GM19238 (cell line): ENCODE data around the gene DLST.
"Not testable (repeated sequence)": the region's sequence is repeated elsewhere in the genome, so short reads cannot be mapped to it uniquely, and the experiment has no call there.

Experiments
- DNase-seq: peaks from one replicate; pipeline ENCODE4 v3.0.0; 2011; ENCODE audit warnings: low spot score; ENCODE audit not compliant: insufficient read length

Gene DLST

DNA sequence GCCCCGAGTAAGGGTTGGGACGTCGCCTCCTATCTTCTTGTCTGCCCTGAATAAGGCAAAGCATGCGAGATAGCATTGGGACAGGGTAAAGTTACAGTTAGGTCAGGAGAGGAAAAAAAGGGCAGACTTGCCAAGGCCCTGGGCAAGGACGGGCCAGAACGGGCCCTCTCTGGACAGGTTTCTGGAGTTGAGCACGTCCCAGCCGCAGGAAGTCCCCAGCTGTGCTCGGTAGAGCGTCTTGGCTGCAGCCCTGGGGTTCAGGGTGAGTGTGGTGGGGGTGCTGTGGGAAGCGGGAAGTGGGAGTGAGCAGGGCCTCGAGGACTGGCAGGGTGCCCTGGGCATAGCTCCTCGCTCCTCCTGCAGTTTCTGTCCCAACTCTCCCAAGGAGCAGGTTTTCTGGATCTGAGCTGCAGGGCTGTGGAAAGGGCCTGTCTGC, 35.9 kb downstream of the DLST start:
- DNase-seq, result no peak

- no peak for DNase-seq
Observed at GRCh38 chr14:74918380-74918779, 36.7 kb downstream of the DLST start.

DNA sequence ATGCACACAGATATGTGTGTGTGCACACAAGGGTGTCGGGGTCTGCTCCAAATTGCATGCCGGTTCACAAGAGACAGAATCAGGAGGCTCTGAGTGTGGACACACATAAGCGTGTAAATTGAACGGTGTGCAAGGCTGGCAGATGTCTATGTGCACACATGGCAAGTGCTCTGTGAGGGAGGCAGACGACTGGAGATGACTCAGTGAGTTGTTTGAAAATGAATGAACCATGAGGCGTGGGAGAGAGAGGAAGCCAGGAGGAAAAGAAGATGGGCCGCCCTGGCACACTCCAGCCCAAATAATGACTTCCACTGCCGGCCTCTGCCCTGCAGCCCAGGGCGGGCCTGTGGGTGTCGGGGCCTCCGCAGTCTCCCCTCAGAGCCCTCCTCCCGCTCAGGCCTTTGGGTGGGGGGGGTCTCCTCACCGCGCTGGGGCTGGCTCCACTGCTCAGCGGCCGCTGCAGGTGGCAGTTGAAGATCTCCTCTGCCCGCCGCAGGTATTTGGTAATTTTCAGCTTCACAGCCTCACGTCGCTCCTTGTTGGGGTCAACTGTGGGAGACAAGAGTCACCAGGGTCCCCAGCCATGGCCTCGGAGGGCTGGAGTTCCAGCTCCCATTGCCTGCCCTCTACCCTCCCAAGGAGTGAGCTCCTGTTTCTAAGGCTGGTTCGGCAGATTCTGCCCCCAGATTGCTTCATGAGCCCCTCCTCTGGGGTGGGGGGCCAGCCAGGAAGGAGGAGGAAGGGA, 37.9 kb downstream of the DLST start:
- no peak for DNase-seq

GRCh38 chr14:74920281-74920680, 38.6 kb downstream of the DLST start:
- DNase-seq, result no peak

DNA sequence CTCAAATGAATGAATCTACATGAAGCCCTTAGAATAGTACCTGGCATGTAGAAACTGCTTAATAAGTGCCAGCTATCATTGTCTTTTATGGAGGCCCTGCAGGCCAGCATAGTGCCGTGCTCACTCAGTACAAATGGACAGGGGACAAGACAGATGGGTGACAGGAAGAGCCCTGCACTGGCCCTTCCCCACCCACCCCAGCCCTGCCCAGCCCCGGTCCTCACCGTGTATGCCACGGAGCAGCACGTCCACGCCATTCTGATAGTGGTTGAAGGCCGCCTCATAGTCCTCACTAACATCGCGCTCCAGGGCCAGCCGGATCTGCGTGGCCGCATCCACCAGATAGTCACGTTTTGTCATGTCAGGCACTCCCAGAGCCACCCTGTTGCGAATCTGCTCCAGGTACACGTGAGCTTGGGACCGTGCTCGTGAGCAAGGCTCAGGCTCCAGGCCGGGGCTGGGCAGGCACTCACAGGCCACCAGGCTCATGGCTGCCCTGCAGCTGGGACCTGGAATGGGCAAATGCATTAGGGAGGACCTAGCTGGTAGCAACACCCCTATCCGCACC, 39.4 kb downstream of the DLST start:
- no peak for DNase-seq

DNA sequence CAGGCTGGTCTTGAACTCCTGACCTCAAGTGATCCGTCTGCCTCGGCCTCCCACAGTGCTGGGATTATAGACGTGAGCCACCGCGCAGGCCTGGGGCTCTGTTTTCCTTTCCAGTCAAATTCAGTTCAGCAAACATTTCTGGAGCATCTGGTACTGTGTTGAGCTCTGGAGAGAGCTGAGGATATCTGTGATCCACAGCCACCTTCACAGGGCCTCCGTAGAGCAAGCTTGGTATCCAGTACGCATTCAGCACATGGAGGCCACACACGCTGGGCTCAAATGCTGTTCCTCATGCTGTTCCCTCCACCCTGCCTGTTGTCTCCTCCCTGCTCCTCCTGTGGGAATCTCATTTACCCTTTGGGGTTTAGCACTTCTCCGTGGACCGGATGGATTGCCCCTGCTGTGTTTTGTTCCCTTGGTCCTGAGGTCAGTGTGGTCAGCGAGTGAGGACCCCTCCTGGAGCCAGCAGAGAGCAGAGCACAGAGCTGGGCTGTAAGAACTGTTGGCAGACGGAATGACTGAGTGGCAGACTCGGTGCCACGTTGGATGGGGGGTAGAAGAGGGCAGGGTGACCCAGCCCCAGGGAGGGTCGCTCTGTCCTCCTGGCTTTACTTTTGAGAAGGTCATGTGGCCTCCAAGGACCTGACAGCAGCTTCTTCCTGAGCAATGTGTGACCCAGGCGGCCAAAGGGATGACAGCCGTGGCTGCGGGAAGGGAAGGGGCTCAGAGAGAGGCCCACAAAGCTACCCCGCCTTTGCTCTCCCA, 40.5 kb downstream of the DLST start:
- no peak for DNase-seq

GRCh38 chr14:74922752-74923401, 41.2 kb downstream of the DLST start, which contains the start of gene RPS6KL1:
Gene RPS6KL1 (minus strand): TSS chr14:74923260. CDS start chr14:74921541, 1,719 bp downstream.
- peak; percentile 88 for DNase-seq

DNA sequence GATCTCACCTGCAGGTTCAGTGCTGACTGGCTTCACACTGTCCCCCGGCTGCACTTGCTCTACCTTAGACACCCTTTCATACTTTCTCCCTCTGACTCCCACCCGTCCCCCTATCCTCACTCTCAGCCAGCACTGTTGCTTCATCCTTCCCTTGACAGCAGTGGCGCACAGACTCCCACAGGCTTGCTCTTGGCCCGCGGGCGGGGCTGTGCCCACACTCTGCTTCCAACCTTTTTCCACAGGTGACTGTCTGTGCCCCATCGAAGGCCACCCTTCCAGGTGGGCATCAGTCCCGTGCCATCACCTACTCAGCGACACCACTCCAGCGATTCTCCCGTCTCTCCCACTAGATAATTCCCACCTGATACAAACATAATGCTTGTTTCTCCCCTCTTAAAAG, 42.3 kb downstream of the DLST start:
- no peak for DNase-seq

GRCh38 chr14:74927225-74927624, 45.5 kb downstream of the DLST start:
- DNase-seq, result no peak

- no peak for DNase-seq
Observed at GRCh38 chr14:74929242-74929641, 47.5 kb downstream of the DLST start.

DNA sequence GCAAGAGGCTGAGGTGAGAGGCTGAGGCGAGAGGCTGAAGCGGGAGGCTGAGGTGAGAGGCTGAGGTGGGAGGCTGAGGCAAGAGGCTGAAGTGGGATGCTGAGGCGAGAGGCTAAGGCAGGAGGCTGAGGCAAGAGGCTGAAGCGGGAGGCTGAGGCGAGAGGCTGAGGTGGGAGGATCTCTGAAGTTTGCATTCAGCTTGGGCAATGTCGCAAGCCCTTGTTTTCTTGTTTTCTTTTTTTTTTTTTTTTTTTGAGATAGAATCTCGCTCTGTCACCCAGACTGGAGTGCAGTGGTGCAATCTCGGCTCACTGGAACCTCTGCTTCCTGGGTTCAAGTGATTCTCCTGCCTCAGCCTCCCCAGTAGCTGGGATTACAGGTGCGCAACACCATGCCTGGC, 50.0 kb downstream of the DLST start:
- DNase-seq, result not testable (repeated sequence)

DNA sequence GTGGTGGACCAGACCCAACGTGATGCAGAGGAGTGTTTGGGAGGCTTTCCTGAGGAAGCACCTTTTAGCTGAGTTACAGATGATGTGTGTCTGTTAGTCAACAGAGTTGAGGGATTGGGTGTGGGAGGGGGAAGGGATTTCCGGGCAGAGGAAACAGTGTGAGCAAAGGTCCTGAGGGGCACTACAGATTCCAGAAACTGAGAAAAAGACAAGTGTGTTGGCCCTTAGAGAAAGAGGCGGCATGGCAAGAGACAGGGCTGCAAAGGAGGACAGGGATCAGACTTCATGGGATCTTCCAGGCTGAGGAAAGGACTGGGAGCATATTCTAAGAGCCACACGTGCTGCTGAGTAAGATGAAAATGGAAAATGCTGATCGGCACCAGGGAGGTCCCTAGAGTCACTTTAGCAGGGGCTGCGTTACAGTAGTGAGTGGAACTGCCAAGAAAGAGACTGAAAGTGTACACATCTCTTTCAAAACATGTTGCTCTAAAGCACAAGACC, 50.7 kb downstream of the DLST start:
- no peak for DNase-seq

GRCh38 chr14:74932936-74933335, 51.2 kb downstream of the DLST start:
- not testable (repeated sequence) for DNase-seq

DNA sequence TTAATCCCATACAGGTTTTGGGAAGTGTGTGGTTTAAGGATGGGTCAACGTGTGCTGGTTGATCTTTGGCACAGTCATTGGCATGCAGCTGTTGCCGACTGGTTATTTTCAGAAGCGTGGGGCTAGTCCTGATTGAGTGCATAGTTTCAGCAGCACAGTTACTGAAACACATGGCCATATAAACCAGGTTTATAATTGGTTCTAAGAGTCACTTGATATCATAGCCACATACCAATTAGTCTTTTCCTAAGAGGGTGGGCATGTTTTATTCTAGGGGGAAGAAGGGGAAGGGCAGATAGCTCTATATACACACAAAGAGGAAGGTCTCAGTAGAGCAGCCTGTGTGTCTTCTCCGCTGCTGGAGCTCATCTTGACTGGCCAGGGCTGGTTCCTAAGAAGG, 52.3 kb downstream of the DLST start:
- DNase-seq, result no peak

GRCh38 chr14:74934476-74935359, 53.0 kb downstream of the DLST start:
- DNase-seq, result no peak

DNA sequence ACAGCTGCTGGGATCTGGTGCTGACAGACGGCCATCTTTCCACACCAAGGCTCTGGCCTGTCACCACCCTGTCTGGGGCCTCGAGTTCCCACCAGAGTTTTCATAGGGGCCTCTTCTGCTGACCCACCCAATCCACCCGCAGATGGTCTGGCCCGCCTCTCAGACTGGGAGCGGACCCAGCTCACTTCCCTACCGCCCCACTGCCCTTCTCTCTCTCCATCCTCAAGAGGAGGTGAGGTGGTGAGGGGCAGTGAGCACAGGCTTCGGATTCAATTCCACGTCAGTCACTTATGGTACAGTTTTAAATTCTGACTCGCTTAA, 53.6 kb downstream of the DLST start:
- DNase-seq, result no peak

GRCh38 chr14:74936151-74936550, 54.4 kb downstream of the DLST start:
- DNase-seq, result no peak

GRCh38 chr14:74936731-74937130, 55.0 kb downstream of the DLST start:
- DNase-seq, result no peak

- no peak for DNase-seq
Observed at GRCh38 chr14:74937171-74937570, 55.5 kb downstream of the DLST start.

DNA sequence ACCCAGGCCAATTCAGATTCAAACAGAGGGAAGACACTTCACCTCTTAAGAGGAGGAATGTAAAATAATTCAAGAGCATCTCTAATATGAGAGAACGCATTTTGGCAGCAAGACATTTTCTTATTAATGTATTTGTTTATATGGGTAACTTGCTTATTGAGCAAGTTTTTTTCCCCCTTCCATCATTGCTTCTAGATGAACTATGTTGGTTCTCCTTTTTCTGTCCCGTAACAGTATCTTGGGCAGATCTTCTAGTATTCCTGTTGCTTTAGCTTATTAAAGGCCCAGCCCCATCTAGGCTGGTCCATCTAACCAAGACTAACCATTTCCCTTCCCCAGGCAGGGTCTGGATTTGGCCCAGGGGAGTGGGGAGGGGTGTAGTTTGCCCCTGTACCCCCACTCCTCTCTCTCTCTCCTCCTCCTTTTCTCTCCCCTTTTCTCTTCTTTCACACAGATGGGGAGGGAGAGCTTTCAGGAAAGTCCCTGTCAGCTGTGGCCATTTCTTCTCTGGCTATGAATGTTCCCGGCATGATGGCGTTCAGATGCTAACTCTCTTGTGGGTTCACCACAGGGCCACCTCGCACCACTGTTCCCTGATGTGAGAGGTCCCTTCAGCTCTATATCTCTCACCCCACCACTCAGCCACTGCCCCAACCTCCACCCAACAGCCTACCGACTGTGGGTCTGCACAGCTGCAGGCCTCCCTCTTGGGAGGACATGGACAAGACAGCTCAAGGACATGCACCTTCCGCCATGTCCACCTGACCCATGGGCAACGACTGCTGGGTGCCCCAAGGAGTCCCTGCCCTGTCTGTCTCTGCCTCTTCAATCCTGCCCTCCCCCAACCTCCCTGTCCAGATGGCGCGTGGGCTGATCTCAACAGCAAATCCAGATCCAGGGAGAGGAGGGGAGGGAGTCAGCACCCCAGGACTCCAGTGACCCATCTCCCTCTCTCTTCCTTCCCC, 57.1 kb downstream of the DLST start:
- no peak for DNase-seq
